UCSD-AML1 (cell line): ENCODE measurements around the gene AGBL4.

ENCODE experiments used
- DNase-seq: peaks from one replicate; lab custom pipeline; 2025; ENCODE audit not compliant: unreplicated experiment; lab: John Stamatoyannopoulos, UW

The AGBL4 gene

GRCh38 chr1:48673332-48674105 is 1350.2 kb downstream of the AGBL4 start:
- DNase-seq = no peak

GRCh38 chr1:48671578-48671977 is 1352.2 kb downstream of the AGBL4 start:
- no peak for DNase-seq

GRCh38 chr1:48670234-48671020 is 1353.3 kb downstream of the AGBL4 start:
- DNase-seq = no peak

GRCh38 chr1:48668339-48668738 is 1355.4 kb downstream of the AGBL4 start:
- no peak for DNase-seq

- no peak for DNase-seq
These were observed 1356.0 kb downstream of the AGBL4 start for GRCh38 chr1:48667782-48668181.

- no peak for DNase-seq
These were observed 1357.9 kb downstream of the AGBL4 start for GRCh38 chr1:48665708-48666407.

GRCh38 chr1:48661726-48662463 is 1361.9 kb downstream of the AGBL4 start:
- no peak for DNase-seq

- DNase-seq = no peak
These were observed 1364.0 kb downstream of the AGBL4 start for GRCh38 chr1:48659801-48660200.

- no peak for DNase-seq
These were observed 1366.3 kb downstream of the AGBL4 start for GRCh38 chr1:48657413-48657812.

- no peak for DNase-seq
These were observed 1369.0 kb downstream of the AGBL4 start for GRCh38 chr1:48654606-48655210.

- no peak for DNase-seq
These were observed 1371.4 kb downstream of the AGBL4 start for GRCh38 chr1:48652334-48652733.

- DNase-seq = no peak
These were observed 1373.9 kb downstream of the AGBL4 start for GRCh38 chr1:48649880-48650279.

- DNase-seq = no peak
These were observed 1377.9 kb downstream of the AGBL4 start for GRCh38 chr1:48645883-48646282.

GRCh38 chr1:48644905-48645605 is 1378.7 kb downstream of the AGBL4 start:
- DNase-seq = no peak

GRCh38 chr1:48644190-48644900 is 1379.4 kb downstream of the AGBL4 start:
- DNase-seq = no peak

GRCh38 chr1:48643193-48643592 is 1380.6 kb downstream of the AGBL4 start:
- no peak for DNase-seq

- DNase-seq = no peak
These were observed 1382.8 kb downstream of the AGBL4 start for GRCh38 chr1:48640836-48641492.

GRCh38 chr1:48629867-48630266 is 1393.9 kb downstream of the AGBL4 start:
- DNase-seq = no peak

GRCh38 chr1:48627486-48627885 is 1396.3 kb downstream of the AGBL4 start:
- no peak for DNase-seq
